ENCODE results near the gene ZNF800.

DNA sequence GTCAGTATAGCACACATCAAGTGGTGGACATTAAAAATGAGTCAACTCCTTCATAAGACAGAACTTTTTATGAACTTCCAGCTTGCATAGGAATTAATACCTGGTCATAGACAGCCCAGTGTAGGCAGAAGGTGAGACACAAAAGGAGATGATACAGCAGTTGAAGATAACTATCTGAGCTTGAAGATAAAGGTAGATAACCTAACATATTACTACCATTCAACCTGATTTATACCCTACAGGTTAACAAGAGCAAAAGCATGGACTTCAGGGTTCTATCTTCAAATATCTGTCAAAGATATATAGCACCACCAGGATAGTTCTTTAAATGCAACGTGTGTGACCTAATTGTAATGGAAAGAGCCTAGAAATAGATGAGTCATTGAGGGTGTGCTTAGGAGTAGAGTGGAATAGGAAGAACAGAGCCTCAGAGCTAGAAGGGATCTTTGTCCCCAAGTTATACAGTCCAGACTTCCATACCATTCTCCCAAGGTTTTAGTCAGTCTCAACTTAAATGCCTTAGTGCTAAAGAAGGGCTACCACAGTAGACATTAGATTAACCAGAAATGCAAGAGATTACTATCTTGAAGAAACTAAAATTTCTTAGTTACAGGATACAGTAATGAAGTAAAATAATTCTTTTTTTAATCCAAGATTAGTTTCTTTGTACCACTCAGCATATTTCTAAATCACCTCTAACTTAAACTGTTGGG lies 9.2 kb downstream of the ZNF800 start:
- TF ChIP-seq FOXA1 (IDR thresholded peaks at IDR 0.05) (no peak), NFRKB (IDR thresholded peaks at IDR 0.05) (no peak), LEF1 (IDR thresholded peaks at IDR 0.05; ENCODE audit: borderline replicate concordance) (no peak)
- TF ChIP-seq, protein P1, sequence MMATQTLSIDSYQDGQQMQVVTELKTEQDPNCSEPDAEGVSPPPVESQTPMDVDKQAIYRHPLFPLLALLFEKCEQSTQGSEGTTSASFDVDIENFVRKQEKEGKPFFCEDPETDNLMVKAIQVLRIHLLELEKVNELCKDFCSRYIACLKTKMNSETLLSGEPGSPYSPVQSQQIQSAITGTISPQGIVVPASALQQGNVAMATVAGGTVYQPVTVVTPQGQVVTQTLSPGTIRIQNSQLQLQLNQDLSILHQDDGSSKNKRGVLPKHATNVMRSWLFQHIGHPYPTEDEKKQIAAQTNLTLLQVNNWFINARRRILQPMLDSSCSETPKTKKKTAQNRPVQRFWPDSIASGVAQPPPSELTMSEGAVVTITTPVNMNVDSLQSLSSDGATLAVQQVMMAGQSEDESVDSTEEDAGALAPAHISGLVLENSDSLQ (IDR thresholded peaks at IDR 0.05) = no peak
